ENCODE measurements around the gene SARS2. TPM values are rescaled to one million over a fixed set of nuclear protein-coding genes. Genes with fewer than 3 reads are reported as not detected.

Gene SARS2
- total RNA-seq, 1 experiment from 2014 or later: 57.4 TPM

DNA sequence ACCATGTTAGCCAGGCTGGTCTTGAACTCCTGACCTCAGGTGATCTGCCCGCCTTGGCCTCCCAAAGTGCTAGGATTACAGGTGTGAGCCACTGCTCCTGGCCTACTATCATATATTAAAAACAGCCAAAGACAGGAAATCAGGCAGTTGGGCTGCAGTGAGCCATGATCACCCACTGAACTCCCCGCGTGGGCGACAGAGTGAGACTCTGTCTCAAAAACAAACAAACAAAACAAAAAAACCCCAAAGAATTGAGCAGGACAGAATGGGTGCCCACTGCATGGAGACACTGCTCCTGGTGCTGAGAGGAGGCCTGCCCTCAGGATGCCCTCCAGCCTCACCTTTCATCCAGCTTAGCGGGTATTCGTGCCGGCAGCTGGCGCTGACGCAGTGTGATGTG, 47.3 kb downstream of the SARS2 start:
- H3K9me3 ChIP-seq (ENCODE audit: control insufficient read depth, low read depth, low read length): no peaks in the 10 kb centered on the region
- Mint-ChIP-seq H3K27me3 (ENCODE audit: low read depth) (no peaks in the 10 kb centered on the region), H3K27ac (no peak overlapping the region; a peak in 1 of 7 replicates), H3K4me3 (no peak overlapping the region), H3K9me3 (no peaks in the 10 kb centered on the region), H3K4me1 (peaks cover 4 to 22% of the 10 kb centered on the region in 2 experiments; a peak in 3 of 4 replicates), H3K36me3 (ENCODE audit: insufficient read depth in 1 of 3, low read depth in 3 of 3) (no peaks in the 10 kb centered on the region; a peak in 1 of 7 replicates)
- no peak overlapping the region for H4K5ac ChIP-seq (ENCODE audit: insufficient read length, low read depth, low read length)
- H4K20me1 ChIP-seq (ENCODE audit: control insufficient read depth, insufficient read depth, insufficient read length): peaks cover 3% of the 10 kb centered on the region
- no peak overlapping the region for H3K4ac ChIP-seq (ENCODE audit: low read depth, low read length)
- no peak overlapping the region for H3K14ac ChIP-seq (ENCODE audit: insufficient read depth, low read length)
- no peak overlapping the region for H3K27ac ChIP-seq (ENCODE audit: insufficient read length, low read depth, low read length)
- no peak overlapping the region for H4K8ac ChIP-seq (replicated peaks; ENCODE audit: insufficient read length, low read depth, low read length)
- H2BK12ac ChIP-seq (ENCODE audit: insufficient read length, low read depth, low read length): no peak overlapping the region
- H3K23me2 ChIP-seq (ENCODE audit: insufficient read length, low read depth, low read length, poor library complexity, severe bottlenecking): no peaks in the 10 kb centered on the region
- no peaks in the 10 kb centered on the region for H3K79me2 ChIP-seq (ENCODE audit: insufficient read depth, low read length)
- no peaks in the 10 kb centered on the region for H3K4me1 ChIP-seq (ENCODE audit: insufficient read depth, low read length)
- DNase-seq: no peak
- TF ChIP-seq, protein P1, sequence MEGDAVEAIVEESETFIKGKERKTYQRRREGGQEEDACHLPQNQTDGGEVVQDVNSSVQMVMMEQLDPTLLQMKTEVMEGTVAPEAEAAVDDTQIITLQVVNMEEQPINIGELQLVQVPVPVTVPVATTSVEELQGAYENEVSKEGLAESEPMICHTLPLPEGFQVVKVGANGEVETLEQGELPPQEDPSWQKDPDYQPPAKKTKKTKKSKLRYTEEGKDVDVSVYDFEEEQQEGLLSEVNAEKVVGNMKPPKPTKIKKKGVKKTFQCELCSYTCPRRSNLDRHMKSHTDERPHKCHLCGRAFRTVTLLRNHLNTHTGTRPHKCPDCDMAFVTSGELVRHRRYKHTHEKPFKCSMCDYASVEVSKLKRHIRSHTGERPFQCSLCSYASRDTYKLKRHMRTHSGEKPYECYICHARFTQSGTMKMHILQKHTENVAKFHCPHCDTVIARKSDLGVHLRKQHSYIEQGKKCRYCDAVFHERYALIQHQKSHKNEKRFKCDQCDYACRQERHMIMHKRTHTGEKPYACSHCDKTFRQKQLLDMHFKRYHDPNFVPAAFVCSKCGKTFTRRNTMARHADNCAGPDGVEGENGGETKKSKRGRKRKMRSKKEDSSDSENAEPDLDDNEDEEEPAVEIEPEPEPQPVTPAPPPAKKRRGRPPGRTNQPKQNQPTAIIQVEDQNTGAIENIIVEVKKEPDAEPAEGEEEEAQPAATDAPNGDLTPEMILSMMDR (conservative IDR thresholded peaks at IDR 0.05): no peak
- H2BK15ac ChIP-seq (ENCODE audit: low read depth, low read length): no peak overlapping the region
- H2BK120ac ChIP-seq (ENCODE audit: low read depth, low read length, poor library complexity, severe bottlenecking): no peak overlapping the region
- no peak overlapping the region for H2BK20ac ChIP-seq (ENCODE audit: low read depth, low read length, poor library complexity, severe bottlenecking)
- no peak overlapping the region for H3K23ac ChIP-seq (ENCODE audit: insufficient read length, low read depth, low read length)
- H3K79me1 ChIP-seq (ENCODE audit: insufficient read depth, low read depth, low read length, poor library complexity, severe bottlenecking): no peaks in the 10 kb centered on the region
- WGBS (ENCODE audit: extremely low coverage, insufficient read length, low lambda C conversion rate): no CpG with 5 or more reads among the region's 9 CpGs
- no peak overlapping the region for H3K18ac ChIP-seq (ENCODE audit: insufficient read length, low read depth, low read length)
- H3K4me2 ChIP-seq (ENCODE audit: insufficient read depth, insufficient read length, low read length): no peak overlapping the region
- no peak overlapping the region for H2BK5ac ChIP-seq (ENCODE audit: insufficient read length, low read length)
- H3T11ph ChIP-seq (ENCODE audit: low read length): no peak overlapping the region
- H4K91ac ChIP-seq (ENCODE audit: insufficient read length, low read depth, low read length): no peak overlapping the region
- H3K56ac ChIP-seq (ENCODE audit: insufficient read length, low read depth, low read length): no peak overlapping the region
- H2AK5ac ChIP-seq (ENCODE audit: insufficient read length, low read length): no peak overlapping the region
- H3K9ac ChIP-seq (ENCODE audit: extremely low read depth, insufficient read length, low read length): no peak overlapping the region
- H2AFZ ChIP-seq (ENCODE audit: low read length): no peak overlapping the region
- H3K27me3 ChIP-seq (ENCODE audit: insufficient read depth, low read length): no peaks in the 10 kb centered on the region
